Kidney glomerular epithelial cell (primary cell): ENCODE data around the gene SDHB.

Source experiments
- DNase-seq: peaks from one replicate; lab custom pipeline; 2025; lab: John Stamatoyannopoulos, UW

The SDHB gene

GRCh38 chr1:17012775-17013490 is 40.9 kb downstream of the SDHB start:
- DNase-seq = no peak

GRCh38 chr1:17011439-17012307 is 42.2 kb downstream of the SDHB start, which contains the start of gene ATP13A2:
ATP13A2 (minus strand) TSS chr1:17011928; CDS start chr1:17011738, 190 bp downstream.
- DNase-seq = peak; percentile 41

GRCh38 chr1:17011092-17011438 is 42.8 kb downstream of the SDHB start:
- DNase-seq = no peak

- DNase-seq = no peak
Observed at GRCh38 chr1:17009706-17010105, 44.1 kb downstream of the SDHB start.

- no peak for DNase-seq
Observed at GRCh38 chr1:17008208-17008855, 45.5 kb downstream of the SDHB start.

- no peak for DNase-seq
Observed at GRCh38 chr1:17007121-17007520, 46.7 kb downstream of the SDHB start.

GRCh38 chr1:17005365-17005740 is 48.5 kb downstream of the SDHB start:
- DNase-seq = no peak

GRCh38 chr1:17004466-17005364 is 49.1 kb downstream of the SDHB start:
- no peak for DNase-seq

GRCh38 chr1:17002524-17002902 is 51.3 kb downstream of the SDHB start:
- no peak for DNase-seq

- DNase-seq = no peak
Observed at GRCh38 chr1:17001760-17002523, 51.9 kb downstream of the SDHB start.

GRCh38 chr1:16999863-17000262 is 54.0 kb downstream of the SDHB start:
- no peak for DNase-seq

GRCh38 chr1:16998589-16998988 is 55.2 kb downstream of the SDHB start:
- DNase-seq = no peak

- no peak for DNase-seq
Observed at GRCh38 chr1:16996845-16997244, 57.0 kb downstream of the SDHB start.

- DNase-seq = no peak
Observed at GRCh38 chr1:16993521-16994038, 60.3 kb downstream of the SDHB start.

GRCh38 chr1:16992675-16993074 is 61.2 kb downstream of the SDHB start:
- DNase-seq = no peak

- DNase-seq = no peak
Observed at GRCh38 chr1:16992102-16992501, 61.7 kb downstream of the SDHB start.

- DNase-seq = no peak
Observed at GRCh38 chr1:16991571-16991970, 62.3 kb downstream of the SDHB start.

- no peak for DNase-seq
Observed at GRCh38 chr1:16989676-16990391, 64.0 kb downstream of the SDHB start.

- no peak for DNase-seq
Observed at GRCh38 chr1:16988210-16988609, 65.6 kb downstream of the SDHB start.

GRCh38 chr1:16986962-16987361 is 66.9 kb downstream of the SDHB start:
- no peak for DNase-seq
